GM19240 (cell line): ENCODE results near the gene PRKCSH.
"Not testable (repeated sequence)": the region's sequence is repeated elsewhere in the genome, so short reads cannot be mapped to it uniquely, and the experiment has no call there.

Experiments used
- DNase-seq: peaks from one replicate; pipeline ENCODE4 v3.0.0; 2011; ENCODE audit warnings: low spot score; ENCODE audit not compliant: insufficient read length

PRKCSH gene

GRCh38 chr19:11435057-11435832 lies at the start of gene PRKCSH, which contains the start of gene ODAD3:
Gene PRKCSH, plus strand, starts transcription at chr19:11435635. Its CDS starts 483 bp downstream, at chr19:11436118.
Gene ODAD3, minus strand, starts transcription at chr19:11435121. Its CDS starts 105 bp downstream, at chr19:11435016.
- DNase-seq = peak; percentile 98

GRCh38 chr19:11387162-11388034 lies 48.0 kb upstream of the PRKCSH start:
- no peak for DNase-seq

GRCh38 chr19:11390359-11390758 lies 45.1 kb upstream of the PRKCSH start:
- DNase-seq = no peak

- DNase-seq = no peak
These were observed 44.3 kb upstream of the PRKCSH start for GRCh38 chr19:11390933-11391680.

GRCh38 chr19:11397089-11397610 lies 38.3 kb upstream of the PRKCSH start:
- no peak for DNase-seq

GRCh38 chr19:11399667-11400066 lies 35.8 kb upstream of the PRKCSH start:
- DNase-seq = no peak

GRCh38 chr19:11400798-11401197 lies 34.6 kb upstream of the PRKCSH start:
- DNase-seq = no peak

GRCh38 chr19:11401808-11402543 lies 33.5 kb upstream of the PRKCSH start:
- DNase-seq = no peak

GRCh38 chr19:11404588-11405222 lies 30.7 kb upstream of the PRKCSH start:
- DNase-seq = no peak

GRCh38 chr19:11405846-11406643 lies 29.4 kb upstream of the PRKCSH start:
- DNase-seq = no peak

GRCh38 chr19:11406703-11407236 lies 28.7 kb upstream of the PRKCSH start:
- not testable (repeated sequence) for DNase-seq

GRCh38 chr19:11408591-11408990 lies 26.8 kb upstream of the PRKCSH start:
- DNase-seq = no peak

GRCh38 chr19:11410682-11411081 lies 24.8 kb upstream of the PRKCSH start:
- DNase-seq = no peak

- DNase-seq = no peak
These were observed 20.9 kb upstream of the PRKCSH start for GRCh38 chr19:11414544-11414943.

GRCh38 chr19:11416346-11417052 lies 18.9 kb upstream of the PRKCSH start:
- DNase-seq = no peak

- no peak for DNase-seq
These were observed 17.3 kb upstream of the PRKCSH start for GRCh38 chr19:11418094-11418548.

- no peak for DNase-seq
These were observed 16.6 kb upstream of the PRKCSH start, which contains the start of gene RGL3 for GRCh38 chr19:11418549-11419506. Gene RGL3, minus strand, starts transcription at chr19:11419314. Its CDS starts 36 bp downstream, at chr19:11419278.
